GM21825 (cell line): ENCODE results near the gene HERC2.

Source experiments
- ATAC-seq: cut with Tn5 transposase; IDR thresholded peaks from one replicate; pipeline ENCODE4 v1.9.1; 2021; ENCODE audit warnings: mild to moderate bottlenecking, moderate library complexity; ENCODE audit not compliant: unreplicated experiment

Gene HERC2

GRCh38 chr15:28114721-28115622 lies 207.0 kb downstream of the HERC2 start:
- ATAC-seq: no peak

- no peak for ATAC-seq
Measured at GRCh38 chr15:28114114-28114455, 207.9 kb downstream of the HERC2 start.

GRCh38 chr15:28113394-28114113 lies 208.4 kb downstream of the HERC2 start:
- no peak for ATAC-seq

DNA sequence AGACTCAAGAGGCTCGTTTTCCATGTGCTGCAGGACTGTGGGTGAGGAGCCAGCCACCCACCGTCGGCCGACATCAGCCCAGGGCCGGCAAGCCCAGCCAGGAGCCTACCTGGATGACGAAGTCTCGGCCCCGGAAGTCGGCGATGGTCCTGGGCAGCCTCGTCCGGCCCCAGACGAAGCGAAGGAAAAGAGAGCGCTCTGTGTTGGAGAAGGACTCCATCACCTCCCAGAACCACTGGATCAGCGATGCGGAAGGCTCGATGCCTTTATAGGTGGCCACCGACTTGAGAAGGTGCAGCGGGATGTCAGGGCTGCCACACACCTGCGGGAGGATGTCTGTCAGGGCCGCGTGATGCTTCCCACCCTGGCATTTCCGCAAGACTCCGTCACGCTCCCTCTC lies 209.0 kb downstream of the HERC2 start:
- no peak for ATAC-seq

- no peak for ATAC-seq
Measured at GRCh38 chr15:28112101-28112760, 209.7 kb downstream of the HERC2 start.

- no peak for ATAC-seq
Measured at GRCh38 chr15:28111543-28111942, 210.4 kb downstream of the HERC2 start.

DNA sequence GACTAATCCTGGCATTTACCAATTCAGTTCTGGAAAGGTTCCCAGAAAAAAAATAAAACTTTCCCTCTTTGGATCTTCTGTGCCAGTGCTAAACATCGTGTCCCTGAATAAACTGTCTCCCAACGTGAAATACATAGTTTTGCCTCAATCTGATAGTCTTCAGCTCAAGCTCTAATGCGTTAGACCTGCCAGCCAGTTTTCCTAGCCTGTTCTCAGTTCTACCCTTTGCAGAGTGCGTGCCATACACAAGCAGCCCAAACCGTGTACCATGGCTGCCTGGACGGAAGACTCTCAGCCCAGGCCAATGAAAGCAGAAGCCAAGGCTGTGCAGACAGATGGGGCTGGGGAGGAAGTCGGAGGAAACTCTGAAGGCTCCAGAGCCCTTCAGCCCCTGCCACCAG lies 211.5 kb downstream of the HERC2 start:
- ATAC-seq: no peak

GRCh38 chr15:28109626-28110455 lies 212.1 kb downstream of the HERC2 start:
- no peak for ATAC-seq

DNA sequence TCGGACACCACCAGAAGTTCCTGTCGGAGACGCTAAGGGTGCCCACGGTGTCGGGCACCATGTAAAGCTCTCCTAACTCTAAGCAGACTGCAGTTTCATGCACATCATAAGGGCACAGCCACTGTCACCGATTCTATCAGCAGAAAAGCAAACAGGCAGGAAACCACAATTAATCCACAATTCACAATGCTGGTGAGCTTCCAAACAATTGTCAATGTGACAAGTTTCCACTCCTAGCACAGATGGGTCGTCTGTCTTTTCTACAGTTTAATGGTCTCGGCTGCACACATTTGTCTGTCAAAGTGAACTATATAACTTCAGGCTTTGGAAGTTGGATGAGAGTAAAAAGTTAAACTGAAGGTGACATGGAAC lies 214.1 kb downstream of the HERC2 start:
- no peak for ATAC-seq

- no peak for ATAC-seq
Measured at GRCh38 chr15:28107111-28107903, 214.7 kb downstream of the HERC2 start.

GRCh38 chr15:28106294-28107110 lies 215.5 kb downstream of the HERC2 start:
- no peak for ATAC-seq

DNA sequence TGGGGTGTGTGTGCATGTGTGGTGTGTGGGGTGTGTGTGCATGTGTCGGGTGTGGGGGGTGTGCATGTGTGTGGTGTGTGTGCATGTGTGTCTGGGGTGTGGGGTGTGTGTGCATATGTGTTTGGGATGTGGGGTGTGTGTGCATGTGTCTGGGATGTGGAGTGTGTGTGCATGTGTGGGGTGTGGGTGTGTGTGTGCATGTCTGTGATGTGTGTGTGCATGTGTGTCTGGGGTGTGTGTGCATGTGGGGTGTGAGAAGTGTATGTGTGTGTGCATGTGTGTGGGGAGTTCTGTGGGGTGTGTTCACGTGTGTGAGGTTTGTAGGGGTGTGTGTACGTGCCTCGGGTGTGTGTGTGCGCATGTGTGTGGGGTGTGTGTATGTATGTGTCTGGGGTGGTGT lies 216.2 kb downstream of the HERC2 start:
- no peak for ATAC-seq

DNA sequence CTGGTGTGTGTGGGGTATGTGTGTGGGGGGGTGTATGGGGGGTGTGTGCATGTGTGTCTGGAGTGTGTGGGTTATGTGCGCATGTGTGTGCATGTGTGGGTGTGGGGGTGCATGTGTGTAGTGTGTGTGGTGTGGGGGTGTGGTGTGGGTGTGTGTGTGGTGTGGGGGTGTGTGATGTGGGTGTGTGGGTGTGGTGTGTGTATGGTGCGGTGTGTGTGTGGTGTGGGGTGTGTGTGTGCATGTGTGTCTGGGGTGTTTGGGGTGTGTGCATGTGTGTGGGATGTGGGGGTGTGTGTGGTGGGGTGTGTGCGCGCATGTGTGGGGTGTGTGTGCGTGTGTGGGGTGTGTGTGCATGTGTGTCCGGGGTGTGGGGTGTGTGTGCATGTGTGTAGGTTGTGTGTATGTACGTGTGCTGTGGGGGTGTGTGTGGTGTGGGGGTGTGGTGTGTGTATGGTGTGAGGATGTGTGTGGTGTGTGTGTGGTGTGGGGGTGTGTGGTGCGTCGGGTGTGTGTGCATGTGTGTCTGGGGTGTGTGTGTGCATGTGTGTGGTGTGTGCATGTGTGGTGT lies 216.7 kb downstream of the HERC2 start:
- no peak for ATAC-seq

DNA sequence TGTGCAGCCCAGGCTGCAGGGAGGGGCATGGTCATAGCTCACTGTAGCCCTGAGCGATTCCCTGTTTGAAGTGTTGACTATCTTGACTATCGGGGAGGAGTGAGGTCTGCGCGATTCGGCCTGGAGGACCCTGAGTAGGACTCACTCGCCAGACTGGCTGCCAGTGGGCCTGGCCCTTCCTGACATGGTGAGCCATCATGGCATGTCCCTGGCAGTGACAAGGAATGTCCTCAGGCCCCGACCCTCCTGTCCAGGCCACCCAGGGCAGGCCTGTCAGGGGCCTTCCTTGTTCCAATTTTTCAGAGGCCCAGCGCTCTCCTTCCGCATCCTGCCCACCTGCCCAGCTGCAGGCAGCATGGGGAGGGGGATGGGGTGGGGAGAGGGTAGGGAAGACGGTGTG lies 217.7 kb downstream of the HERC2 start:
- ATAC-seq: no peak

GRCh38 chr15:28103831-28104230 lies 218.1 kb downstream of the HERC2 start:
- ATAC-seq: no peak

DNA sequence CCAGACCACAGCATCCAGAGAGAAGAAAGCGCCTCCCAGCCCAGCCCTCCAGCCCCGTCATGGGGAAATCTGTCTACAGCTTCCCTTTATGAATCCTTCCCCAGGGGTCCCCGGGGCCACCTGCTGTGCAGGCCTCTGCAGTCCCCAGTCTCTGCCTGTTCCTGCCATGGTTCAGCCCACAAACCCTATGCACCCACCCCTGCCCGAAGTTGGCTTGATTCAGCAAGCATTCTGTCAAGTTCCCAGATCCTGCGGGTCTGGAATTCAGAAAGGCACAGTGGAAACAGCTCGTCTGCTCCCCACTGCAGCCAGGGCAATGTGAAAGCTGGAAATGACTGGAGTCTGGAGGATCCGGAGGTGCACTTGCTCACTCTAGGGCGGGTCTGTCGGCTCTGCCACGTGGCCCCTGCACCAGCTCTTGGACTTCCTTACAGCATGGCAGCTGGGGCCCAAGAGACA lies 220.0 kb downstream of the HERC2 start:
- ATAC-seq: no peak

DNA sequence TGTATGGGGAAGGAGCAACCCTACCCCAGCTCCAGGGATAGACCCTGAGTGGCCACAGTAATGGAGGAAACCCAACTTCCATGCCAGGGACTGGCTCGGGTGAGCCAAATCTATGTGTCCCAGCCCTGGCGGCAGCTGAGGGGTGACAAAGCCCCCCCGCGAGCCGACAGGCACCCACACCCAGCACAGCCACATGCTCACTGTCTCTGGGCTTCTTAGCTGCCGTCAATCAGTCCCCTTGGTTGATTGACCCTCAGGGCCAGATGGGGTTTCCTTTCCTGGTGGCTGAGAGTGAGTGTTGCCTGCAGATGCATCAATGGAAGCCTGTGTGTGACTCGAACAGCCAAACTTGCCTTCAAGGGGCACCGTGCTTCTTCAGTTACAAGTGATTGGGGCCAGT lies 220.8 kb downstream of the HERC2 start:
- ATAC-seq: no peak

GRCh38 chr15:28100516-28101195 lies 221.3 kb downstream of the HERC2 start:
- no peak for ATAC-seq
